GOT3 (cell line): ENCODE measurements around the gene GABBR2.

Experiments
- DNase-seq: peaks from one replicate; lab custom pipeline; 2025; ENCODE audit warnings: mixed read lengths; lab: John Stamatoyannopoulos, UW

Gene GABBR2

DNA sequence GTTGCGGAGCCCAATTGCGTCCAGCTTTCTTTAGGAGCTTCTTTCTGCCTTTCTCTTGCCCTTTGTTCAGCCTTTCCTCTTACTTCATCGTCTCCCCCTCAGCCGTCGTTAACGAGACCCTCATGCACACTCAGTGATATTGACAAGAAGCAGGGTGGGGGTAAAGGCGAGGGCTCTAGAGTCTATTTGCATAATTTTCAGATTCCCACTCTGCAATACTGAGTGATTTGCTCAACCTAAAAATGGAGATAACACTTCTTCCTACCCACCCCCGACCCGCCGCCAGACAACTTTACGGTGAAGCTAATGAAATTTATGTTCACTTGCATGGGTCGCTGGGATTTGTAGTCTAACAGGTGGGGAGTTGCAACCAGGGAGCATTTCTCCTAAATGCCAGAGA is 452.0 kb downstream of the GABBR2 start:
- no peak for DNase-seq

DNA sequence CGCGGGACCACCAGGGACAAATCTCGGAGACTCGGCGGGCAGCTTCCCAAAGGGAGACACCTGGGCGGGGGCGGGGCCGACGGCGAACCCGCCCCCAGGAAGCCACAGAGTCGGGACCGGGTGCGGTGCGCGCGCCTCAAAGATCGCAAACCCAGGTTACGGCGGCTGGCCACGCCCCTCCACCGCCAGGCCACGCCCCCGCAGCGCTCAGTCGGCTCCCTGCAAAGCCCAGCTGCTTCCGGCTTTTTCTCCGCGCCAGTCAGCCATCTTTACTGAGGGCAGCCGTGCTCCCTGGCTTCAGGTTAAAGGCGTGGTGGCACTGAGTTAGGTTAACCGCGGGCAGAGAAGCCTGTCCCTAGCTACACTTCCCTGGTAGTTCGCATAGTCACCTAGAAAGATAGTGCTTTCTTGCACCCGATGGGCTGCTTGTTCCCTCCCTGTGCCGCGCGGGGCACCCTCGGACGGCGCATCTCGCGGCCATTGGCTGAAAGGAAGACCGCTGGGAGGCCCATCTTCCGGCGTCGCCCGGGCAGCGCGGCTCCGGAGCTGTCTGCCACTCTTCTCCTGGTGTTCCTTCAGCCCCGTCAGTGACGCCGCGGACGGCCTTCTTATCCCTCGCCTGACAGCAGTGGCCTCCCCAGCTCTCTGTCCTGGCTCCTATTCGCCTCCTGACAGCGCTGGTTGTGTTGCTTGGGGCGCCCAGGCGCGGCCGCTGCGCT is 453.0 kb downstream of the GABBR2 start, which contains the start of gene TBC1D2:
TSS of gene TBC1D2 (minus strand) at position 72 of the 719 bp plus-strand sequence. CDS start 108 bp downstream, outside the sequence.
- DNase-seq, result peak; percentile 70

GRCh38 chr9:98255061-98255577 is 453.6 kb downstream of the GABBR2 start:
- DNase-seq, result no peak

GRCh38 chr9:98254228-98255060 is 454.3 kb downstream of the GABBR2 start:
- no peak for DNase-seq

DNA sequence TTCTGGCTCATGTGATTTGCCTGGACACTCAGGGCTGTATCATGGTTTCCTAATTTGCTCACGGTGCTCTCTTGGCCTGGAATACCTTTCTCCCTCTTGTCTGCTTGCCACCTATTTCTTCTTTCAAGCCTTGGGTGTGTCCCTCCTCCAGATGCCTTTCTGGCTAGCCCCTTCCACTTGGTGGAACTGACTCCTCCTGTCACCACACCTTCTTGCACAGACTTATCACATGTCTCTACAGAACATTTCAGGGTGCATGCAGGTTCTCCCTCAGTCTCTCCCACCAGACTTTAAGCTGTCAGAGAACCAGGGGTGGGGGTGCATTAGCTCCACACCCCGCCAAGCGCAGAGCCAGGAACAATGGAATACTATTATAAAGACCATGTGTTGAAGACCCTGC is 455.2 kb downstream of the GABBR2 start:
- no peak for DNase-seq

- no peak for DNase-seq
Observed at GRCh38 chr9:98251551-98251950, 457.2 kb downstream of the GABBR2 start.

GRCh38 chr9:98249771-98250170 is 459.0 kb downstream of the GABBR2 start:
- no peak for DNase-seq

DNA sequence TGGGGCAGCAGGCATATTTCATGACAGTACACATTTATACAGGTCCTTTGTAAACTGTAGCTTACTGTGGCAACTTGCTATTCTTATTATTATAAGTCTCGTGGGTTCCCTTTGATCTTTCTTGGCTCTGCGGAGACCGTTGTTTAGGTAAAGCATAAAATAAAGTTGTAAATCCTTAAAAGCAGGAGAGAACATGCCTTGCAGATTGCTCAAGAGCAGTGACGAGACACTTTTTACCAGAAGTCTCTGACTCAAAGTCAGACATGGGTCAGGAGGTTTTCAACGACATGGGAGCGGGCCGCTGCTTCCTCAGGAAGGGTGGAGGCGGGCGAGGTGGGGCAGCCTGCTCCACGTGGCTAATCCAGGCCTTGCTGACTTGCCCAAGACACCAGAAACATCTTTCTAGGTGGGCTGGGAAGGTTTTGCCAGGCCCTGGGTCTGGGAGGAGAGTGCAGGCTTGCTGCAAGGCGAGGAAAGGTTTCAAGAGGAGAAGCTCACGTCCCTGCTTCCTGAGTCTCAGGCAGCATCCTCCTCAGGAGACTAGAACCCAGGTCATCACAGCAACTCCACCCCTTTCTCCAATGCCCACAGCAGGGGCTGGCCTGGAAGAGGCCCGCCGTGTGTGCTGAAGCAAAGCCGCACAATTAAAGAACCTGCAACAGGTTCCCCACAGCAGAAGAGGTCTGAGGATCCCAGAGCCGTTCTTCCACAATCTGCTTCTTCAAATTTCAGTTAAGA is 459.8 kb downstream of the GABBR2 start:
- no peak for DNase-seq

- no peak for DNase-seq
Observed at GRCh38 chr9:98247831-98248657, 460.7 kb downstream of the GABBR2 start.

GRCh38 chr9:98242426-98242825 is 466.3 kb downstream of the GABBR2 start:
- no peak for DNase-seq

DNA sequence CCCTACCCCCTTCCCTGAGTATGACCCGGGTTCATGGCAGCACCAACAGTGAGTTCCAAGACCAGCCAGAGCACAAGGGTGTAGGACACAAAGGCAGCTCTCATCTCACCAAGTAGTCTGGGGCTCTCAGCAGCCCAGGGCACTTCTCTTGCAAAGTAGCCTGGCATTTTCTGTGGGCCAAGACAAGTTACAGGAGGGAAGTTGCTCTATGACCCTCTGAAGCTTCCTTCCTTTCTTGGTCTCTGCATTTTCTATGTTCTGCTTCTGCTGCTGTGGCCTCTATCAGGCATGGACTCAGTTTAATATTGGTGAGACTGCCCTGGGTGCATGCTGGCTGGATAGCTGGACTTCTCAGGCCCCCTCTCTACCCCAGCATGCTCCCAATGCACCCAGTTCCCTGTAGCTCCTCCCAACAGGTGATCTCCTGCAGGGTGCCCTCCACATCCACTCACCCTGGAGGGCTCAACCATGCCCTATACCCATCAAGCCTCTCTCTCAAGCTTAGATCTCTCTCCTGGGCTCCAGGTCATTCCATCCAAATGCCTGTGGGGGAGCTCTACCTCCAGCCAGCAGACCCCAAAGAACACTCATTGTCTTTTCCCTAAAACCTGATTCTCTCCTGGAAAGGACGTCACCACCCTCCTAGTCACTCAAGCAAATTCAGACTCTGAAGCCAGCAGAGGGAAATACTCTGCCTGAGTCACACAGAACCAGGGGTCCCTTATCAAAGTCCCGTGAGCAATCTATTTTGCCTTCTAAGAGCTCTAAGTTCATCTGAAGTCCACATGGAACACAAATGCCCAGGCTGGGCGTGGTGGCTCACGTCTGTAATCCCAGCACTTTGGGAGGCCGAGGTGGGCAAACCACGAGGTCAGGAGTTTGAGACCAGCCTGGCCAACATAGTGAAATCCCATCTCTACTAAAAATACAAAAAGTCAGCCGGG is 467.1 kb downstream of the GABBR2 start:
- no peak for DNase-seq

DNA sequence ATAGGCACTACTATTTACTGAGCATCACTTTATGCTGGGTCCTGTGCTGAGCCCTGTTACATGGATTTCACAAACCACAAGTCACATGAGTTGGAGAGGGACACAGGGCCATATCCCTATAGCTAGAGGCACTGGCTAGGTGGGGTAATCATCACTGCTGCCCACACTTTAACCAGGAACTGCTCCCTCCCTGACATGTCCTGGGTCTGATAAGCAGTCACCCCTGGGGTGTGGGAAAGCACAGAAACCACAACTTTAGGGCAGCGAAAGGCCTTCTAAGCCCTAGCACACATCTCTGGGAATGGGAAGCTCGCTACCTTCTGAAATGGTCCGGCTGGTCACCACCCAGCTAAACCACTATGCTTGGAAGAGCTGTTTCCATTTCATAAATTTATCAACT is 468.3 kb downstream of the GABBR2 start:
- DNase-seq, result no peak
